T-cell (primary cell): ENCODE data around the gene MICAL3. TPM values are rescaled to one million over a fixed set of nuclear protein-coding genes. Genes with fewer than 3 reads are reported as not detected.

ENCODE experiments used
- ATAC-seq, 4 experiments: fragments of 200-7000 bp in 3 of 4; fragments of 150-1000 bp in 1 of 4; cut with Tn5 transposase; replicated peaks in 1 of 4; 1 replicate in 3 of 4; 2 replicates in 1 of 4; pipeline ENCODE4 v1.10.0; 2021; ENCODE audit warnings: moderate library complexity in 3 of 4, mild to moderate bottlenecking in 2 of 4, moderate number of reproducible peaks in 1 of 4
- CTCF ChIA-PET, 2 donors: fragments of 300-600 bp; sonication (Branson Sonifier 250); formaldehyde crosslinking; loops; one replicate each; lab custom pipeline; 2022; ENCODE audit warnings: antibody characterized with exemption in 2 of 2; lab: Charles Lee
- POLR2A ChIA-PET, 2 donors: fragments of 300-600 bp; sonication (Branson Sonifier 250); formaldehyde crosslinking; loops; one replicate each; lab custom pipeline; 2022; ENCODE audit warnings: antibody characterized with exemption in 2 of 2; lab: Charles Lee
- DNase-seq, 35 experiments: peaks; one replicate each; pipeline versions ENCODE4 v3.0.0 to v3.0.0-alpha.2; 2013 to 2023
- H3K27ac ChIP-seq: one replicate; pipeline ENCODE4 v1.5.1; 2013; ENCODE audit warnings: low read length
- H3K27me3 ChIP-seq, 2 experiments: replicated peaks in 1 of 2; 1 replicate in 1 of 2; 2 replicates in 1 of 2; pipeline versions ENCODE4 v1.6.1 to v1.7.0; 2013; ENCODE audit warnings: low read length in 1 of 2, mixed read lengths in 1 of 2; ENCODE audit not compliant: control insufficient read depth in 2 of 2, insufficient read depth in 2 of 2; ENCODE audit errors: extremely low read depth in 1 of 2
- H3K36me3 ChIP-seq, 2 donors: 1 replicate in 1 of 2; 2 replicates in 1 of 2; pipeline versions ENCODE4 v1.6.1 to v1.7.0; 2013; ENCODE audit warnings: low read length in 1 of 2; ENCODE audit not compliant: control insufficient read depth in 2 of 2, insufficient read depth in 1 of 2; ENCODE audit errors: extremely low read depth in 1 of 2
- H3K4me1 ChIP-seq, 2 experiments: 1 replicate in 1 of 2; 2 replicates in 1 of 2; pipeline versions ENCODE4 v1.6.1 to v1.7.0; 2013; ENCODE audit warnings: low read length in 2 of 2, mixed read lengths in 1 of 2; ENCODE audit not compliant: insufficient read depth in 2 of 2, control insufficient read depth in 1 of 2; ENCODE audit errors: extremely low read depth in 1 of 2
- H3K4me3 ChIP-seq, 2 donors: 1 replicate in 1 of 2; 2 replicates in 1 of 2; pipeline versions ENCODE4 v1.5.1 to v1.7.0; 2013; ENCODE audit warnings: mild to moderate bottlenecking in 2 of 2, low read length in 1 of 2, moderate library complexity in 1 of 2; ENCODE audit not compliant: control insufficient read depth in 1 of 2; ENCODE audit errors: extremely low read depth in 1 of 2
- H3K9me3 ChIP-seq: 2 replicates; pipeline ENCODE4 v1.7.0; 2013
- H3K27ac Mint-ChIP-seq, 2 donors: one replicate each; pipeline ENCODE4 v1.8.0; 2020 to 2021; ENCODE audit warnings: mild to moderate bottlenecking in 2 of 2, mixed read lengths in 2 of 2
- H3K27me3 Mint-ChIP-seq, 2 donors: one replicate each; pipeline ENCODE4 v1.8.0; 2021 to 2022; ENCODE audit warnings: mixed read lengths in 2 of 2
- H3K36me3 Mint-ChIP-seq: one replicate; pipeline ENCODE4 v1.8.0; 2021; ENCODE audit warnings: mixed read lengths
- H3K4me1 Mint-ChIP-seq, 3 donors: one replicate each; pipeline ENCODE4 v1.8.0; 2020 to 2022; ENCODE audit warnings: mixed read lengths in 3 of 3, mild to moderate bottlenecking in 1 of 3
- H3K4me3 Mint-ChIP-seq, 3 donors: one replicate each; pipeline ENCODE4 v1.8.0; 2020 to 2022; ENCODE audit warnings: mild to moderate bottlenecking in 3 of 3, mixed read lengths in 3 of 3, moderate library complexity in 3 of 3
- H3K9me3 Mint-ChIP-seq, 3 donors: one replicate each; pipeline ENCODE4 v1.8.0; 2020 to 2022; ENCODE audit warnings: mixed read lengths in 3 of 3
- WGBS: methylation state at CpG from one replicate; pipeline ENCODE4 v1.1.5; 2013; ENCODE audit warnings: missing lambda C conversion rate; ENCODE audit not compliant: insufficient coverage; 5-methylcytosine and 5-hydroxymethylcytosine counted together
- total RNA-seq, 35 experiments: library from RNA in 6 of 35; stranded (reverse) in 6 of 35; fragments of 120-200 nt in 1 of 35; gene quantifications; one replicate each; pipeline versions ENCODE4 v1.2.1 to v1.2.4 and lab custom pipeline; 2013 to 2026

MICAL3 gene
- total RNA-seq, 5 donors from 2014 or later (not counting 1 experiment from before 2014, with no cell fraction given) = 19.1 to 37.5 (median 22.3) TPM

DNA sequence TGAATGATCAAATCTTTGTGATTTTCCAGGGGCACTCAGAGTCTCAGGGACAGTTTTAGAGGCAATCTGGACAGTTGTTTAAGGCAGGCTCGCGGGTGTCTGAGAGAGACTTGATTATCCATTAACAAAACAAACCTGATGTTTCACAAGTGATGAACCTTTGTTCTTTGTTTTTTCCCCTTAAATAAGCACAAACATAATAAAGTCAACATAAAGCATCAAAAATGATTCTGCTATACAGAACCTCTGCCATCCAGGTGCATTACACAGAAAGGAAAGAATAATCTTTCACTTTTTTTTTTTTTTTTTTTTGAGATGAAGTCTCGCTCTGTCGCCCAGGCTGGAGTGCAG is 263.2 kb downstream of the MICAL3 start:
- H3K27ac Mint-ChIP-seq = peak overlapping the region in 1 of 2 donors; percentile 68
- ATAC-seq = no peak
- WGBS = no CpG with 5 or more reads among the region's 4 CpGs
- no peak for DNase-seq
- no peaks in the 10 kb centered on the region for H3K36me3 Mint-ChIP-seq
- H3K4me3 ChIP-seq = no peak overlapping the region
- peaks cover 42 to 45% (median 42%) of the 10 kb centered on the region in 3 donors for H3K4me1 Mint-ChIP-seq
- H3K27me3 Mint-ChIP-seq = no peaks in the 10 kb centered on the region
- no peaks in the 10 kb centered on the region for H3K27me3 ChIP-seq
- H3K9me3 Mint-ChIP-seq = no peaks in the 10 kb centered on the region
- no peak overlapping the region for H3K27ac ChIP-seq
- no peaks in the 10 kb centered on the region for H3K9me3 ChIP-seq
- POLR2A ChIA-PET = no interaction called here
- CTCF ChIA-PET = no interaction called here
- H3K36me3 ChIP-seq = no peaks in the 10 kb centered on the region
- H3K4me3 Mint-ChIP-seq = no peak overlapping the region
- peaks cover 0 to 15% of the 10 kb centered on the region in 2 experiments for H3K4me1 ChIP-seq

DNA sequence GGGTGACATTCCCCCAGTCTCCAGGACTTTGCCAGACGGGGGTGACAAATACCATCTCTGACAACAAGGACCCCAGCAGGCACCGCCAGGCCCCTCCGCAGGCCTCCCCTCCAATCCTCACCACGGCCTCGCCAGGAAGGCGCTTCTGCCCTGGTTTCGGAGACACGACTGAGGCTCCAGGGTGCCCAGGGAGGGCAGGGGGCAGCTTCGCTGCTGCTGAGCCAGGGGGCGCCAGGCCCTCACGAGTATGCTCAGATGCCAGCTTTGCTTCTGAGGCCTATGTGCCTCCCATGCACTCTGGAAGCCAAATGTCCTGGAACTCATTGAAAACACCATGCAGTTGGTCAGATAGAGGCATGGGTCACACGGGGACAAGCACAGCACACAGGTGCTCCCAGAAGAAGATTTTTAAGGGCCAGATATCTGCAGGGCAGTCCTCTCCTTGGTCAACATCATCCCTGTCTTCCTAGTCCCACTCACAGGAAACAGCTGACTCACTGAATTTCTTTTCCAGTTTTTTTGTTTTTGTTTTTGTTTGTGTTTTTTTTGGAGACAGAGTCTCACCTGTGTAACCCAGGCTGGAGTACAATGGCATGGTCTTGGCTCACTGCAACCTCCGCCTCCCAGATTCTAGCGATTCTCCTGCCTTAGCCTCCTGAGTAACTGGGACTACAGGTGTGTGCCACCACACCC is 270.0 kb downstream of the MICAL3 start:
- H3K27ac ChIP-seq = no peak overlapping the region
- no peaks in the 10 kb centered on the region for H3K27me3 Mint-ChIP-seq
- peak overlapping the region in 1 of 2 donors; percentile 23 for H3K27ac Mint-ChIP-seq
- H3K9me3 ChIP-seq = no peaks in the 10 kb centered on the region
- peaks cover 0 to 4% of the 10 kb centered on the region in 2 donors for H3K36me3 ChIP-seq
- no peak overlapping the region for H3K4me3 Mint-ChIP-seq
- CTCF ChIA-PET = interaction anchor here in 1 of 2 donors (1.8 kb wide), 1 partner anchor 31 kb away, joined by 8 read pairs; no protein-coding TSS in a partner anchor
- POLR2A ChIA-PET = interaction anchor here in 1 of 2 donors (0.5 kb wide), 1 partner anchor 24 kb away, joined by 3 read pairs; no protein-coding TSS in a partner anchor
- peaks cover 11 to 16% (median 16%) of the 10 kb centered on the region in 3 donors for H3K4me1 Mint-ChIP-seq
- H3K36me3 Mint-ChIP-seq = peaks cover 6% of the 10 kb centered on the region
- DNase-seq (peak in 13 of 35 experiments; percentile 27 to 58 (median 43)), ATAC-seq (peak in 3 of 4 experiments; percentile 34 to 62 (median 60))
- WGBS = 82% methylated on average over 11 of the region's 14 CpGs
- peaks cover 0 to 8% of the 10 kb centered on the region in 2 experiments for H3K4me1 ChIP-seq
- H3K4me3 ChIP-seq = no peak overlapping the region
- no peaks in the 10 kb centered on the region for H3K27me3 ChIP-seq
- no peaks in the 10 kb centered on the region for H3K9me3 Mint-ChIP-seq

DNA sequence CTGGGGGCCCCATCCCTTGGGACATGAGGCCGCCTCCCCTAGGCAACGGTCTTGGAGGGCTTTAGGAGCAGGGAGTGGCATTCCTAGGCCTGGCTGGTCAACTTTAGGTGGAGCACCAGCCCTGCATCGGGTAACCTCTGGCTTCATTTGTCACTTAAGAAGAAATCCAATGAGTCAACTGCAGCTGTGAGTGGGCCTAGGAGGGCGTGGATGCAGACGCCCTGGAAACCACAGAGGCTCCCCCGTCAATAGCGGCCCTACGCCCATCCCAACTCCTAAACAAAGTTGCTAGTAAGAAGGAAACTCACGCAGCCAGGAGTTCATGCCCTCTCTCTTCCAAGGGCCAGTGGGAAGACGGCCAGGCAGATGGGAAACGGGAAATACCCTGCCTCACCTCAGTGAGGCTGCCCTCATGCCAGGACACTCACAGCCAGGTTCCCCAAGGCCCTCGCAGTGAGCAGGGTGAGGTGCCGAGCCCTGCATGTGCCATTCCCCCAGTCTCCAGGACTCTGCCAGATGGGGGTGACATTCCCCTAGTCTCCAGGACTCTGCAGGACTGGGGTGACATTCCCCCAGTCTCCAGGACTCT is 270.9 kb downstream of the MICAL3 start:
- Histone ChIP-seq H3K27ac (no peak overlapping the region), H3K27me3 (no peaks in the 10 kb centered on the region), H3K36me3 (peaks cover 0 to 8% of the 10 kb centered on the region in 2 donors), H3K4me3 (no peak overlapping the region), H3K4me1 (peaks cover 0 to 8% of the 10 kb centered on the region in 2 experiments), H3K9me3 (no peaks in the 10 kb centered on the region)
- ChIA-PET CTCF (interaction anchor here in 1 of 2 donors (1.8 kb wide), 1 partner anchor 32 kb away, joined by 8 read pairs; no protein-coding TSS in a partner anchor), POLR2A (no interaction called here)
- Mint-ChIP-seq H3K4me3 (no peak overlapping the region), H3K4me1 (peaks cover 11 to 14% (median 13%) of the 10 kb centered on the region in 3 donors), H3K9me3 (no peaks in the 10 kb centered on the region), H3K36me3 (peaks cover 6% of the 10 kb centered on the region), H3K27ac (no peak overlapping the region), H3K27me3 (no peaks in the 10 kb centered on the region)
- DNase-seq (no peak), ATAC-seq (no peak)
- 74% methylated on average over 11 of the region's 13 CpGs for WGBS

DNA sequence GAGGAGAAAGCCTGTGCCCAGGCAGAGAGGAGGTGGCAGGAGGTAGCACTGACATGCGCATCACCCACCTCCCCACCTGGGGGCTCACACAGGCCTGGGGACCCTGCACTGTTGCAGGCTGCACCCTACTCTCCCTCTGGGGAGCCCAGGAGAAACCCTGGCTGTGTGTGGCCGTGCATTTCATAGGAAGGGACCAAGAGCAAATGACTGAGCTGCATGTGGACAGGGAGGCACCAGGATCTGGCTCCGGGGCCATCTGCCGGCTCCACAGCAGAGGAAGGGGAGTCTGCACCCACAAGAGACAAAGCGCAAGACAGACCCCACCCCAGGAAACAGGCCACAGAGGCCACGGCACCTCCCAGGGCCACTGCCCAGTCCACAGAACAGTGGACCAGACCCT is 272.8 kb downstream of the MICAL3 start:
- H3K4me1 ChIP-seq = peaks cover 0 to 8% of the 10 kb centered on the region in 2 experiments
- H3K27me3 Mint-ChIP-seq = no peaks in the 10 kb centered on the region
- ChIA-PET CTCF (interaction anchor here (0.9 to 1.1 kb wide), 2 partner anchors 9 to 34 kb away, joined by 3 to 4 read pairs; no protein-coding TSS in a partner anchor), POLR2A (interaction anchor here in 1 of 2 donors (0.7 kb wide), 1 partner anchor 43 kb away, joined by 3 read pairs; no protein-coding TSS in a partner anchor)
- no peak for DNase-seq
- H3K36me3 ChIP-seq = peaks cover 0 to 8% of the 10 kb centered on the region in 2 donors
- no peaks in the 10 kb centered on the region for H3K9me3 ChIP-seq
- ATAC-seq = no peak
- no peak overlapping the region for H3K27ac Mint-ChIP-seq
- H3K36me3 Mint-ChIP-seq = peaks cover 6% of the 10 kb centered on the region
- H3K4me1 Mint-ChIP-seq = peaks cover 7 to 10% (median 10%) of the 10 kb centered on the region in 3 donors
- no peak overlapping the region for H3K4me3 Mint-ChIP-seq
- H3K9me3 Mint-ChIP-seq = no peaks in the 10 kb centered on the region
- no peak overlapping the region for H3K27ac ChIP-seq
- no peaks in the 10 kb centered on the region for H3K27me3 ChIP-seq
- H3K4me3 ChIP-seq = no peak overlapping the region
- 88% methylated on average over 5 of the region's 6 CpGs for WGBS

DNA sequence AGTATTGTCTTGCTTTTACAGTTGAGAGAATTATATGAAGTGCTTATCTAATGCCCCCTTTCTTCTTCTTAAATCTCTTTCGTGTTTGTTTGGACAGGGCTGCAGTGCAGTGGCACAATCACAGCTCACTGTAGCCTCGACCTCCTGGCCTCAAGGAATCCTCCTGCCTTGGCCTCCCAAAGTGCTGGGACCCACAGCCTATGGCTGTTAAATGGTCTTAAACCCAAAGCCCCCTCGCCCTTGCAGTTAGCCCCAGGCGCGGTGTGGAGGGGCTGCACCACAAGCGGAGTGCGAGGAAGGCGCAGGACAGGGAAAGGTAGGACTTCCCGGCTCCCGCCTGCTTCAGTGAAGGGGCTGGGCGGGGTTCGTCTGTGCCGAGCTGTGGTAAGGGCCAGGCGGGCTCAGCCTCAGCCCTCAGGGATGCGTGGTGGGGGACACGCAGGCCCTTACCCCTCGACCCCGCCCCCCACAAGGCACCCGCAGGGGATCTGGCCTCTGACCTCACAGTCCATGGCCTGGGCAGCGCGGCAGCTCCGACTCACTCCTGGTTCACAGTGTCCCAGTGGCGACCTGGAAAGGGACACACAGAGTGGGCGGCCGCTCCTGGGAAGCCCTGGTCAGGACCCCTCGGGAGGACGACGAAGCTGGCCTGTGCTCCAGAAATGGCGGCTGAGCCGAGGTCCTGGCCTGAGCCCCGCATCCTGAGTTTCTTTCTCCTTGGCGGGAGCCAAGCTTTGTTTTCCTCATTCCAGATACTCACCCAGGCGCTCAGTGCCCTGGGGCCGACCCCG is 274.6 kb downstream of the MICAL3 start:
- ChIA-PET CTCF (no interaction called here), POLR2A (no interaction called here)
- ATAC-seq (no peak), DNase-seq (no peak)
- no peak overlapping the region for H3K27ac Mint-ChIP-seq
- peaks cover 6% of the 10 kb centered on the region for H3K36me3 Mint-ChIP-seq
- H3K27me3 Mint-ChIP-seq = no peaks in the 10 kb centered on the region
- no peak overlapping the region for H3K4me3 ChIP-seq
- H3K36me3 ChIP-seq = peaks cover 5 to 8% of the 10 kb centered on the region in 2 donors
- no peaks in the 10 kb centered on the region for H3K9me3 Mint-ChIP-seq
- peaks cover 0 to 8% of the 10 kb centered on the region in 2 experiments for H3K4me1 ChIP-seq
- peaks cover 5 to 8% (median 7%) of the 10 kb centered on the region in 3 donors for H3K4me1 Mint-ChIP-seq
- 93% methylated on average over 32 of the region's 35 CpGs for WGBS
- H3K9me3 ChIP-seq = no peaks in the 10 kb centered on the region
- no peaks in the 10 kb centered on the region for H3K27me3 ChIP-seq
- H3K27ac ChIP-seq = no peak overlapping the region
- no peak overlapping the region for H3K4me3 Mint-ChIP-seq
